ENCODE data around the gene MMD. TPM values are rescaled to one million over a fixed set of nuclear protein-coding genes. Genes with fewer than 3 reads are reported as not detected.

The MMD gene
- polyA plus RNA-seq, 1 donor from 2014 or later = 111 TPM

- Histone ChIP-seq H3K9me2 (ENCODE audit: insufficient read depth, low read length) (no peaks in the 10 kb centered on the region), H3K4me2 (ENCODE audit: low read length) (no peak overlapping the region), H3K4me3 (ENCODE audit: low read length) (no peak overlapping the region), H3K27me3 (ENCODE audit: insufficient read depth, low read depth, low read length) (no peaks in the 10 kb centered on the region), H3K27ac (ENCODE audit: low read length) (no peak overlapping the region), H4K20me1 (ENCODE audit: insufficient read depth) (no peaks in the 10 kb centered on the region), H2AFZ (ENCODE audit: low read depth, low read length) (no peak overlapping the region), H3F3A (ENCODE audit: insufficient read depth, low read length, poor library complexity, severe bottlenecking) (no peaks in the 10 kb centered on the region), H3K9ac (ENCODE audit: low read length) (no peak overlapping the region), H3K79me2 (replicated peaks; ENCODE audit: insufficient read depth, low read length) (no peaks in the 10 kb centered on the region), H3K9me3 (ENCODE audit: low read length) (no peaks in the 10 kb centered on the region), H3K36me3 (ENCODE audit: insufficient read depth, low read length) (no peaks in the 10 kb centered on the region)
- no peak for TF ChIP-seq EZH2 (IDR thresholded peaks at IDR 0.05; ENCODE audit: borderline replicate concordance, insufficient read depth, low read length, poor library complexity, severe bottlenecking)
- TF ChIP-seq, protein P1, sequence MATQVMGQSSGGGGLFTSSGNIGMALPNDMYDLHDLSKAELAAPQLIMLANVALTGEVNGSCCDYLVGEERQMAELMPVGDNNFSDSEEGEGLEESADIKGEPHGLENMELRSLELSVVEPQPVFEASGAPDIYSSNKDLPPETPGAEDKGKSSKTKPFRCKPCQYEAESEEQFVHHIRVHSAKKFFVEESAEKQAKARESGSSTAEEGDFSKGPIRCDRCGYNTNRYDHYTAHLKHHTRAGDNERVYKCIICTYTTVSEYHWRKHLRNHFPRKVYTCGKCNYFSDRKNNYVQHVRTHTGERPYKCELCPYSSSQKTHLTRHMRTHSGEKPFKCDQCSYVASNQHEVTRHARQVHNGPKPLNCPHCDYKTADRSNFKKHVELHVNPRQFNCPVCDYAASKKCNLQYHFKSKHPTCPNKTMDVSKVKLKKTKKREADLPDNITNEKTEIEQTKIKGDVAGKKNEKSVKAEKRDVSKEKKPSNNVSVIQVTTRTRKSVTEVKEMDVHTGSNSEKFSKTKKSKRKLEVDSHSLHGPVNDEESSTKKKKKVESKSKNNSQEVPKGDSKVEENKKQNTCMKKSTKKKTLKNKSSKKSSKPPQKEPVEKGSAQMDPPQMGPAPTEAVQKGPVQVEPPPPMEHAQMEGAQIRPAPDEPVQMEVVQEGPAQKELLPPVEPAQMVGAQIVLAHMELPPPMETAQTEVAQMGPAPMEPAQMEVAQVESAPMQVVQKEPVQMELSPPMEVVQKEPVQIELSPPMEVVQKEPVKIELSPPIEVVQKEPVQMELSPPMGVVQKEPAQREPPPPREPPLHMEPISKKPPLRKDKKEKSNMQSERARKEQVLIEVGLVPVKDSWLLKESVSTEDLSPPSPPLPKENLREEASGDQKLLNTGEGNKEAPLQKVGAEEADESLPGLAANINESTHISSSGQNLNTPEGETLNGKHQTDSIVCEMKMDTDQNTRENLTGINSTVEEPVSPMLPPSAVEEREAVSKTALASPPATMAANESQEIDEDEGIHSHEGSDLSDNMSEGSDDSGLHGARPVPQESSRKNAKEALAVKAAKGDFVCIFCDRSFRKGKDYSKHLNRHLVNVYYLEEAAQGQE (IDR thresholded peaks at IDR 0.05; ENCODE audit: borderline replicate concordance) = no peak
- TF ChIP-seq SMC3 (conservative IDR thresholded peaks at IDR 0.05; ENCODE audit: poor library complexity) = no peak
- no peak for TF ChIP-seq EP300 (conservative IDR thresholded peaks at IDR 0.05; ENCODE audit: poor library complexity, severe bottlenecking)
- no peak for TF ChIP-seq RAD21 (conservative IDR thresholded peaks at IDR 0.05)
- TF ChIP-seq MXI1 (conservative IDR thresholded peaks at IDR 0.05; ENCODE audit: poor library complexity, severe bottlenecking) = no peak
- TF ChIP-seq TAF1 (IDR thresholded peaks at IDR 0.05; ENCODE audit: low read depth) = no peak
- no peak for TF ChIP-seq CTCF (IDR thresholded peaks at IDR 0.05; ENCODE audit: poor library complexity, severe bottlenecking)
- TF ChIP-seq POLR2AphosphoS5 (IDR thresholded peaks at IDR 0.05) = no peak
Measured at GRCh38 chr17:55434721-55435120, 13.1 kb upstream of the MMD start.

DNA sequence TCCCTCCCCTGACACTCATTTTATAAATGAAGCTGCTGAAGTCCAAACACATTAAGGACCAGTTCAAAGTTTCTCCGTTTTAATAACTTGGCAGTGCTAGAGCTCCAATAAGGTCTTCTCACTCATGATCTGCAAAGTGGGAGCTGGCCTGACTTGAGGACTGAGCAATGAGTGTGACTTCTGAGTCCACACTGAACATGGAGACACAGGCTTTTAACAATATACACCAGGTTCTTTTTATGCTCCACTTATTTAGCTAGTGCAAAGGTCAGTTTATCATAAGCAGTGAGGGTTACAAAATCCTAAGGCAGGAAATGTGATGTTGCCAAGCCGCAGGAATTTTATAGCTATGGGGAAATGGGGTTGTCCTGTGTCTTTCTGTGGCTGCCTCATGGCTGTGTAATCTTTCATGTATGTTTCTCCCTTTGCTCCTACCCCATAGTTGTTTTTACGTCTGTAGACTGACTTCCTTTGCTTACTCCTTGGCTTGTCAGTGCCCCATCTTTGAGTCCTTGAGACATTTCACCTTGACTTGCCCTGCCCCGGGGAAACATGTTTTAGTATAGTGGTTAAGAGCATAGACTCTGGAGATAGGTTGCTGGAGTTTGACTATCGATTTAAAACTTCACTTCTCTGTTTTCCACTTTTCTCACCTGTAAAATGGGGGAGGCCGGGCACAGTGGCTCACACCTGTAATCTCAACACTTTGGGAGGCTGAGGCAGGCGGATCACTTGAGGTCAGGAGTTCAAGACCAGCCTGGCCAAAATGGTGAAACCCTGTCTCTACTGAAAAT is 12.2 kb upstream of the MMD start:
- no peak overlapping the region for H3K9ac ChIP-seq (ENCODE audit: low read length)
- H4K20me1 ChIP-seq (ENCODE audit: insufficient read depth) = no peaks in the 10 kb centered on the region
- no peak overlapping the region for H3K27ac ChIP-seq (ENCODE audit: low read length)
- no peak overlapping the region for H3K4me3 ChIP-seq (ENCODE audit: low read length)
- no peak for TF ChIP-seq SMC3 (conservative IDR thresholded peaks at IDR 0.05; ENCODE audit: poor library complexity)
- TF ChIP-seq MXI1 (conservative IDR thresholded peaks at IDR 0.05; ENCODE audit: poor library complexity, severe bottlenecking) = no peak
- TF ChIP-seq RAD21 (conservative IDR thresholded peaks at IDR 0.05) = no peak
- no peak for TF ChIP-seq EP300 (conservative IDR thresholded peaks at IDR 0.05; ENCODE audit: poor library complexity, severe bottlenecking)
- no peak for TF ChIP-seq CTCF (IDR thresholded peaks at IDR 0.05; ENCODE audit: poor library complexity, severe bottlenecking)
- no peaks in the 10 kb centered on the region for H3K9me2 ChIP-seq (ENCODE audit: insufficient read depth, low read length)
- no peak overlapping the region for H3K4me2 ChIP-seq (ENCODE audit: low read length)
- H3K36me3 ChIP-seq (ENCODE audit: insufficient read depth, low read length) = no peaks in the 10 kb centered on the region
- no peaks in the 10 kb centered on the region for H3K79me2 ChIP-seq (replicated peaks; ENCODE audit: insufficient read depth, low read length)
- no peak overlapping the region for H2AFZ ChIP-seq (ENCODE audit: low read depth, low read length)
- no peaks in the 10 kb centered on the region for H3K27me3 ChIP-seq (ENCODE audit: insufficient read depth, low read depth, low read length)
- no peaks in the 10 kb centered on the region for H3F3A ChIP-seq (ENCODE audit: insufficient read depth, low read length, poor library complexity, severe bottlenecking)
- H3K9me3 ChIP-seq (ENCODE audit: low read length) = no peaks in the 10 kb centered on the region
